CD4-positive, alpha-beta T cell treated with Interleukin-6 for 4 hours (primary cell): ENCODE results near the gene CDC42.

Experiments
- DNase-seq: peaks from one replicate; pipeline ENCODE4 v3.0.0-alpha.2; 2020; ENCODE audit warnings: mixed read lengths

CDC42 gene

DNA sequence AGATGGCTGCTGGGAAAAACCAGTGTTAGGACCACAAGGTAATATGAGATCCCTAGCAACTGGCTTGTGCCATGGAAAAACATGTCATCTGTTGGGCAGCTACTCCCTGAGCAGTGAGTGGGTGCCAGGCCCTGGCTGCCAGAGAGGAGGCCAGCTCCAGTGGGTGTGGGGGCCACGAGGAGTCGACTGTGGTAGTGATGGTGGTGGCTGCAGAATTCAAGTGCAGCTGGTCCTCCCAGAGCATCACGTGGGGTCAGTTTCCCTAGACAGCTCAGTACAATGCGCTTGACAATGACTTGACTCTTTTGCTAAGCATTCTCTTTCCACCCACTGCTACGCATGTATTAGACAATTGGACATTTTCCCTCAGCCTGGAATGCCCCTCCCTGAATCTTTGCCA lies 14.5 kb upstream of the CDC42 start:
- no peak for DNase-seq

DNA sequence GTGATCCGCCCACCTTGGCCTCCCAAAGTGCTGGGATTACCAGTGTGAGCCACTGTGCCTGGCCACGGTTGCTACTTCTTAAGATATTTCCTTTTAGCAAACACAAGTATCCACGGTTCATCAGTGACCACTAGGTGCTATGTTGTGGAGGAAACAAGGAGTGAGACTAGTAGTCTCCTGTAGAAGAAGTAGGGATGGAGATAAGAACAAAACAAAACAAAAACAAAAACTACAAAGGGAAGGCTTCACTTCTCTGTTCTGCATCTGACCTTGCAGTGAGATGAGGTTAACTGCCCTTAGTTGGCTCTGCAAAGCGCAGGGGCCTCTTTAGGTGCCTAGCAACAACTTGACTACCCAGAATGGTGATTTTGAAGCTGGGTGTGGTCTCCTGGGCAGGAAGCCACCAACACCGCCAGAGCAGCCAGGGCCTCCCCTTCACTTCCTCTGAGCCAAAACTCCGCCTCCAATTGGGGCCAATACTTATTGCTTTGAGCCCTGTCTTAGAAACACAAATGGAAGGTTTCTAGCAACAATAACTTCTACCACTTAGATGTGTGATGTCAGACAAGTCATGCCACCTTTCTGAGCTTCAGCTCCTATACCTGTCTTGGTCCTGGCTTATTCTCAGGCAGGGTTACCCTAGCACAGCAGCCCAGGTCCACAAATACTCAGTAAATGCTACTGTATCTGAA lies 12.8 kb upstream of the CDC42 start:
- peak; percentile 91 for DNase-seq

- no peak for DNase-seq
Observed at GRCh38 chr1:22040286-22040623, 12.3 kb upstream of the CDC42 start.

GRCh38 chr1:22041505-22041904 lies 11.0 kb upstream of the CDC42 start:
- DNase-seq, result no peak

- no peak for DNase-seq
Observed at GRCh38 chr1:22043198-22043769, 9.2 kb upstream of the CDC42 start.

GRCh38 chr1:22044690-22045420 lies 7.7 kb upstream of the CDC42 start:
- no peak for DNase-seq

DNA sequence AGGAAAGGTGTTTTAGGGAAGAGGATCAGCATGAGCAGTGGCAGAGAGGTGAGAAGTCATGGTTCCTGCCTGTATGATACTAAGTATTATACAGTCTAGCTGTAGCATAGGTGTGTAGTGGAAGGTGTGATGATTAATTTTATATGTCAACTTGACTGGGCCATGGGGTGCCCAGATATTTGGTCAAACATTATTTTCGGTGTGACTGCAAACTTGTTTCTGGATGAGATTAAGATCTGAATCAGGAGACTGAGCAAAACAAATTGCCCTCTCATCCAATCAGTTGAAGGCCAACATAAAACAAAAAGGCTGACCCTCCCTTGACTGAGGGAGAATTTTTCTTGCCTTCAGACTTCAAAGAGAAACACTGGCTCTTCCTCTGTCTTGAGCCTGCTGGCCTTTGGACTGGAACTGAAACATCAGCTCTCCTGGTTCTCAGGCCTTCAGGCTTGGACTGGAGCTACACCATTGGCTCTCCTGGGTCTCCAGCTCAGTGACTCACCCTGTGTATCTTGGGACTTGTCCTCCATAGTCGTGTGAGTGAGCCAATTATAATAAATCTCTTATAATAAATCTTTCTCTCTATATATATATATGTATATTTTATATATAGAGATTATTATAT lies 6.8 kb upstream of the CDC42 start:
- no peak for DNase-seq

DNA sequence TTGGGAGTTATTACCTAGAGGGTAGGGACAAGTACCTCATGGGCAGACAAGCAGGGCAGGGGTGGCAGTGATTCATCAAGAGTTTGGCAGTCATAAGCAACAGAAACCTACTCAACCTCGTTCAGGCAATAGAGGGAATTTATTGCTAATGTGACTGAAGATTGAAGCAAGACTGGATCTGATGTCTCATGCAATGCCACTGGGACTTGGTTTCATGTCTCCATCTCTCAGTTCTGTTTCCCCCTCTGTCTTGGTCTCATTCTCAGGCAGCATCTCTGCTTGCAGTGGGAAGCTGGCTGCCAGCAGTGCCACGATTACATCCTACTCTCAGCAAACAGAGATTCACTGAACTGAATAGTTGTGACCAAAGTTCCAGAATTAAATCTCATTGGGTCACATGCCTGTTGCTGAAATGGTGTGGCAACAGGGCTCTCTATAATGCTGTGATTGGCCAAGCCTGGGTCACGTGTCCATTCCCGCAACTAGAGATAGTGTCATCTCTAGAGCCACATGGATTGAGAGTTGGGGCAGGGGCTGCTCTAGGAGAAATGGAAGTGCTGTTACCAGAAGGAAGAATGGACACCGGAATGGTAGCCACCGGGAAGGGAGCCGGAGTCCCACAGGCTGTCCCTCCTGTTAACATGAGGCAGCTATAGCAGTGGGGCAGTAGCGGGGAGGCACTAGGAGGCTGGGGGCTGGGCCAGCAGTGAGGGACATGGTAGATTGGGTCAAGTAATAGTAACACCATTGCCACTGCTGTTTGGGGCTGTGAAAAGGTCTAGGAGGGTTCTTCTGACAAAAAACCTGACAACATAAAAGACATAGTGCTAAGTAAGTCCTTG lies 3.9 kb upstream of the CDC42 start:
- peak; percentile 23 for DNase-seq

DNA sequence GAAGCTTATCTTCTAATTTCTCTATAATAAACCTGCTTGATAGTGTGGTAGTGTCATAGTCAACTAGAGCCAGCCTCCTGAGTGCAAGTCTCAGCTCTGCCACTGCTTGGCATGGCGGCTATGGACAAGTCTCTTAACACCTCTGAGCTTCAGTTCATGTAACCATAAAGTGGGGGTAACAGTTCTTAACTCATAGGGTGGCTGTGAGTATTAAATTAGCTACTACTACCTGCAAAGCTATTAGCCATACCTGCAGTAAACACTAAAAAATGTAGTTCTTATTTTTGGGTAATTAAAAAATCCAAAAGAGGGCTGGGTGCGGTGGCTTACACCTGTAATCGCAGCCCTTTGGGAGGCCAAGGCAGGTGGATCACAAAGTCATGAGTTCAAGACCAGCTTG lies 2.2 kb upstream of the CDC42 start:
- no peak for DNase-seq

DNA sequence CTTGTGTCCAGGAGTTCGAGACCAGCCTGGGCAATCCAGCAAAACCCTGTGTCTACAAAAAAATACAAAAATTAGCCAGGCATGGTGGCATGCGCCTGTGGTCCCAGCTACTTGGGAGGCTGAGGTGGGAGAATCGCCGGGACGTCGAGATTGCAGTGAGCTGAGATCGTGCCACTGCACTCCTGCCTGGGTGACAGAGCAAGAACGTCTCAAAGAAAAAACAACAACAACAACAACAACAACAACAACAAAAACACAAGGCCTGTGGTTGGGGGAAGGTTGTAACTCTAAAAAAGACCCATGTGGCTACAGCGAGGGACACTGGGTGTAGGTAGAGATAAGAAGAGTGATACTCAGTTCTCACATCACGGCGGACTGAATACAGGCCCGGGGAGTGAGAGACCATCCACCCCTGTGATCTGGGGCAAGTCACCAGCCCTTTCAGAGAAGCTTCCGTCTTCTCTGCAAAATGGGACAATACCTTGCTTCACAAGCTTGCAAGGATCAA lies 848 bp upstream of the CDC42 start:
- no peak for DNase-seq

- DNase-seq, result peak; percentile 59
Observed at GRCh38 chr1:22053017-22053860, 730 bp downstream of the CDC42 start.

DNA sequence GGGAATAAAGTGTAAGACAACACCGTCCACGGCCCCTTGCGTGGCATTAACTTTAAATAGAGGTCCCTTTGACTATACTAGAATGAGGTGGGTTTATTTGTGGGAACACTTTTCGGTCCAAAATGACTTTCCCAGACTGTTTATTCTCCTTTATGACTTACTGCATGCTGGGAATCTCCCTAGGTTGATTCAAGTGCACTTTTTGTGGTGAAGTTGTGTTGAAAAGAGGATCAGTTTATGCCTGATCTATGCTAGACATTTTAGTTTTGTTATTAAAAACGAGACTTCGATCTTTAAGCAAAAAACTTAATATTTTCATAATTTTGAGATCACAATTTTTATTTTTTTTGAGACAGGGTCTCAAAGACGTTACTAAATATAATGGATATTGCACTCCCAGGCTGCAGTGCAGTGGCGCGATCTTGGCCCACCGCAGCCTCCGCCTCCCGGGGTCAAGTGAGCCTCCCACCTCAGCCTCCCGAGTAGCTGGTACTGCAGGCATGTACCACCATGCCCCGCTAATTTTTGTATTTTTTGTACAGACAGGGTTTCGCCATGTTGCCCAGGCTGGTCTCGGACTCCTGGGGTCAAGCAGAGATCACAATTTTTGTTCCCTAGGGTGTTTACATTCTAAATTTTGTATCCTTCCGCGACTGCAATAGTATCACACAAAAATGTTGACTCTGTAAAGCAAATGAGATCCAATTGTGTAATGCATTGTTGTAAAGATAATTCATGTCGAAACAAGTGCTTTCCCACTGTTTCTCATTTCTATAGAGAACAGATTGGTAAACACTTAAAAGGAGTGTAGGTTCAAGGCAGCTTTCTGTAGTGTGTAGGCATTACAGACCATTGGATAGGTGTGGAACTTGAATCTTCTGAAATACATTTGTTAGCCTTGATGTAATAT lies 1.6 kb downstream of the CDC42 start:
- no peak for DNase-seq

DNA sequence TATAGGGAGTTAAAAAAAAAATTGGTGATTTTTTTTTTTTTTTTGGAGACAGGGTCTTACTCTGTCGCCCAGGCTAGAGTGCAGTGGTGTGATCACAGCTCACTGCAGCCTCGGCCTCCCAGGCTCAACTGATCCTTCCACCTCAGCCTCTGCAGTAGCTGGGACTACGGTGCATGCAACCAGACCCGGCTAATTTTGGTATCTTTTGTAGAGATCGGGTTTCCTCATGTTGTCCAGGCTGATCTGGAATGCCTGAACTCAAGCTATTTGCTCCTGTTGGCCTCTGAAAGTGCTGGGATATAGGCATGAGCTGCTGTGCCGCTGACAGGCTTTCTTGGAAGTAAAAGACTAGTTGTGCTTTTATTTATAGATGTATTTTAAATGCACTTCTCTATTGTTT lies 3.0 kb downstream of the CDC42 start:
- no peak for DNase-seq

GRCh38 chr1:22056043-22056442 lies 3.5 kb downstream of the CDC42 start:
- no peak for DNase-seq

- peak; percentile 23 for DNase-seq
Observed at GRCh38 chr1:22056936-22057335, 4.4 kb downstream of the CDC42 start.

- no peak for DNase-seq
Observed at GRCh38 chr1:22057861-22058260, 5.4 kb downstream of the CDC42 start.

DNA sequence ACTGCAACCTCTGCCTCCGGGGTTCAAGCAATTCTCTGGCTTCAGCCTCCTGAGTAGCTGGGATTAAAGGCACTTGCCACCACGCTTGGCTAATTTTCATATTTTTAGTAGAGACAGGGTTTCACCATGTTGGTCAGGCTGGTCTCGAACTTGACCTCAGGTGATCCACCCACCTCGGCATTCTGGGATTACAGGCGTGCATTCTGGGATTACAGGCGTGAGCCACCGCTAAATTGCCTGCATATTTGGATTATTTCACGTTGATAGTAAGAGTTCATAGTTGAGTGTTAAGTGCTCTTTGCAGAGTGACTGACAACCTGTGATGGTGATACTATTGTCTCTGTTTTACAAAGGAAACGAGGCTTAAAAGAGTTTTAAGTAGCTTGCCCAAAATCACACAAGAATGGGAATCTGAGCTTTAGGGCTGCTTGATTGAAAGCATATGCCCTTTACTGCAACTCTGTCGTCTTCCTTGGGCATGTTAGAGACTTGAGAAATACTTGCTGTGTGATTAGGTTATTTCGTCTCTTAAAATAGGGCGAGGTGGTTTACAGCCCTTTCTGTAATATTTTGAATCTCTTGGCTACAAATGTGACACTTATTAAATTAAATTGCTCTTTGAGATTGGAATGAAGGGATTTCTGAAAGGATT lies 12.4 kb downstream of the CDC42 start:
- no peak for DNase-seq

DNA sequence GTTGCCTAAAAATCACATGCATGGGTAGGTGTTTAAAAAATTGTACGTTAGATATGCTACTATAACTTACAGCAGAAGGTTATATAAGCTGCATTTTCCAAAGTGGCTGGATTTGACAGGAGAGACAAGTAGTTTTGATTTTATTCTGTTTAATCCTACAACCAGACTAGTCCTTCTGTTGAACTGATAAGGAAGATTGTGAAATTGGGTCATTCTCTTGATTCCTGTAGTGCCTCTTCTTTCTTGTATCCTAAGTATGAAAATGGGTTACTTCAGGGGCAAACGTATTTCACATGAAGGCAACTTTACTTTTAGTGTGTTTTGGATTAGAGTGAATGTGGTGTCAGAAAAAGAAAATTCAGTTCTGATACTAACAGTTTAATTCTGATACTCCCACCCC lies 19.0 kb downstream of the CDC42 start:
- no peak for DNase-seq

GRCh38 chr1:22074803-22075202 lies 22.3 kb downstream of the CDC42 start:
- DNase-seq, result no peak

DNA sequence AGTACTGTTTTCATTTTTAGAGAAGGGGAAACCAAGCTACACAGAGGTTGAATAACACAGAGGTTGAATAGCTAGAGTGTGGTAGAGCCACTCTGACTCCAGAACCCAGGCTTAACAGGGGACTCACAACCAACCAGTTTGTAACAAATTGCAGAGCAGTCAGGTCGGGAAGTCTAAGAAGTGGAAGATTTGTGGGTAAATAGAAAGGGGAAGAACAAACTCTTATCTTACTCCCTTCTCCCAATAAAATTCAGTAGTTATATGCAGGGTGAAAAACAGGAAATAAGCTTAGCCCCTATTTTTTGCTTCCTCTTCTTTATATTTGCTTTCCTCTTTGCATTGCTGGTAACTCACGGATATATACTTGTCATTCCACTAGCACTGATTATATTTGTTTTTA lies 23.2 kb downstream of the CDC42 start:
- no peak for DNase-seq
